Hepatocyte (in vitro differentiated cells): ENCODE results near the gene HERC3. TPM values are rescaled to one million over a fixed set of nuclear protein-coding genes. Genes with fewer than 3 reads are reported as not detected.

Source experiments
- DNase-seq: peaks from one replicate; pipeline ENCODE4 v3.0.0-alpha.2; 2016; ENCODE audit warnings: low spot score
- H2AFZ ChIP-seq: fragments of 200-600 bp; sonication (generic); 2 replicates; pipeline ENCODE4 v1.6.0; 2016; ENCODE audit warnings: antibody characterized with exemption, mild to moderate bottlenecking
- H3K27ac ChIP-seq: fragments of 200-600 bp; sonication (generic); 2 replicates; pipeline ENCODE4 v1.5.1; 2016; ENCODE audit warnings: mild to moderate bottlenecking
- H3K27me3 ChIP-seq: fragments of 200-600 bp; sonication (generic); 2 replicates; pipeline ENCODE4 v1.6.1; 2016
- H3K36me3 ChIP-seq: fragments of 200-600 bp; sonication (generic); replicated peaks from 2 replicates; pipeline ENCODE4 v1.5.1; 2016; ENCODE audit warnings: low read depth; ENCODE audit not compliant: insufficient read depth
- H3K4me1 ChIP-seq: fragments of 200-600 bp; sonication (generic); 2 replicates; pipeline ENCODE4 v1.5.1; 2016; ENCODE audit warnings: mild to moderate bottlenecking, moderate library complexity; ENCODE audit not compliant: insufficient read depth
- H3K4me2 ChIP-seq: fragments of 200-600 bp; sonication (generic); 2 replicates; pipeline ENCODE4 v1.6.0; 2016
- H3K4me3 ChIP-seq: fragments of 200-600 bp; sonication (generic); 2 replicates; pipeline ENCODE4 v1.5.1; 2016; ENCODE audit warnings: mild to moderate bottlenecking
- H3K79me2 ChIP-seq: fragments of 200-600 bp; sonication (generic); 2 replicates; pipeline ENCODE4 v1.6.0; 2017; ENCODE audit warnings: mild to moderate bottlenecking
- H3K9me2 ChIP-seq: fragments of 200-600 bp; sonication (generic); replicated peaks from 2 replicates; pipeline ENCODE4 v1.6.0; 2017; ENCODE audit warnings: mild to moderate bottlenecking; ENCODE audit not compliant: insufficient read depth
- H3K9me3 ChIP-seq: fragments of 200-600 bp; sonication (generic); 2 replicates; pipeline ENCODE4 v1.5.1; 2016; ENCODE audit warnings: low read depth, mild to moderate bottlenecking
- H4K20me1 ChIP-seq: fragments of 200-600 bp; sonication (generic); 2 replicates; pipeline ENCODE4 v1.6.0; 2016; ENCODE audit warnings: mild to moderate bottlenecking; ENCODE audit not compliant: insufficient read depth, poor library complexity, severe bottlenecking
- CTCF ChIP-seq: fragments of 200-600 bp; sonication (generic); IDR thresholded peaks from 2 replicates; pipeline ENCODE4 v1.5.1; 2016; ENCODE audit warnings: antibody characterized with exemption, mild to moderate bottlenecking; ENCODE audit not compliant: poor library complexity
- EZH2 ChIP-seq: fragments of 200-600 bp; sonication (generic); IDR thresholded peaks from 2 replicates; pipeline ENCODE4 v1.6.1; 2016; ENCODE audit warnings: antibody characterized with exemption, mild to moderate bottlenecking, borderline replicate concordance
- EZH2phosphoT487 ChIP-seq: fragments of 200-600 bp; sonication (generic); IDR thresholded peaks from one replicate; pipeline ENCODE4 v1.6.1; 2018; ENCODE audit warnings: antibody characterized with exemption, mild to moderate bottlenecking, low read depth, moderate library complexity; ENCODE audit not compliant: unreplicated experiment, severe bottlenecking
- WGBS: methylation state at CpG from one replicate; pipeline ENCODE4 v1.1.6; 2016; ENCODE audit warnings: low lambda C conversion rate; ENCODE audit errors: missing lambda C conversion rate; 5-methylcytosine and 5-hydroxymethylcytosine counted together
- polyA plus RNA-seq: library from polyadenylated mRNA; unstranded; fragments of >200 nt; fragmentation: Nextera tagmentation; extraction: Ambion mirVana; gene quantifications from 2 replicates; pipeline ENCODE4 v1.2.1, GENCODE V29; 2016
- total RNA-seq: library from RNA; depleted of rRNA; stranded (reverse); fragments of >200 nt; gene quantifications from 2 replicates; pipeline ENCODE4 v1.2.3, GENCODE V29; 2014

The HERC3 gene
- total and polyA plus RNA-seq, 2 experiments from 2014 or later, result 8.6 to 13.2 TPM

GRCh38 chr4:88753658-88754571 is 161.6 kb downstream of the HERC3 start:
- no peaks in the 10 kb centered on the region for H3K79me2 ChIP-seq
- no peak for TF ChIP-seq CTCF
- TF ChIP-seq EZH2phosphoT487, result no peak
- no peak for TF ChIP-seq EZH2
- H3K27ac ChIP-seq, result peak overlapping the region; percentile 41
- no peaks in the 10 kb centered on the region for H3K9me2 ChIP-seq
- no peaks in the 10 kb centered on the region for H4K20me1 ChIP-seq
- DNase-seq, result no peak
- no peaks in the 10 kb centered on the region for H3K27me3 ChIP-seq
- H3K4me3 ChIP-seq, result no peak overlapping the region
- H3K4me1 ChIP-seq, result peaks cover 19% of the 10 kb centered on the region
- peaks cover 3% of the 10 kb centered on the region for H3K36me3 ChIP-seq
- no peaks in the 10 kb centered on the region for H3K9me3 ChIP-seq
- WGBS, result 60% methylated on average over 7 of the region's 7 CpGs
- H2AFZ ChIP-seq, result no peak overlapping the region
- peak overlapping the region; percentile 24 for H3K4me2 ChIP-seq

GRCh38 chr4:88754796-88755195 is 162.5 kb downstream of the HERC3 start:
- Histone ChIP-seq H3K9me3 (no peaks in the 10 kb centered on the region), H3K27me3 (no peaks in the 10 kb centered on the region), H3K9me2 (no peaks in the 10 kb centered on the region), H3K27ac (peak overlapping the region; percentile 31), H4K20me1 (no peaks in the 10 kb centered on the region), H2AFZ (no peak overlapping the region), H3K4me2 (peak overlapping the region; percentile 15), H3K36me3 (peaks cover 3% of the 10 kb centered on the region), H3K79me2 (no peaks in the 10 kb centered on the region), H3K4me1 (peaks cover 28% of the 10 kb centered on the region), H3K4me3 (no peak overlapping the region)
- TF ChIP-seq EZH2phosphoT487 (no peak), CTCF (no peak), EZH2 (no peak)
- WGBS, result 64% methylated on average over 3 of the region's 3 CpGs
- no peak for DNase-seq

- no peaks in the 10 kb centered on the region for H4K20me1 ChIP-seq
- H3K79me2 ChIP-seq, result no peaks in the 10 kb centered on the region
- WGBS, result 91% methylated on average over 1 of the region's 1 CpG
- TF ChIP-seq CTCF (no peak), EZH2 (no peak), EZH2phosphoT487 (no peak)
- H3K27ac ChIP-seq, result no peak overlapping the region
- no peak overlapping the region for H3K4me3 ChIP-seq
- DNase-seq, result no peak
- H3K27me3 ChIP-seq, result no peaks in the 10 kb centered on the region
- peaks cover 31% of the 10 kb centered on the region for H3K4me1 ChIP-seq
- no peak overlapping the region for H2AFZ ChIP-seq
- H3K36me3 ChIP-seq, result no peaks in the 10 kb centered on the region
- H3K9me2 ChIP-seq, result no peaks in the 10 kb centered on the region
- no peaks in the 10 kb centered on the region for H3K9me3 ChIP-seq
- peak overlapping the region; percentile 15 for H3K4me2 ChIP-seq
Measured at GRCh38 chr4:88755454-88755853, 163.2 kb downstream of the HERC3 start.
